Measurements from ENCODE around the gene KCNT2.

The KCNT2 gene

DNA sequence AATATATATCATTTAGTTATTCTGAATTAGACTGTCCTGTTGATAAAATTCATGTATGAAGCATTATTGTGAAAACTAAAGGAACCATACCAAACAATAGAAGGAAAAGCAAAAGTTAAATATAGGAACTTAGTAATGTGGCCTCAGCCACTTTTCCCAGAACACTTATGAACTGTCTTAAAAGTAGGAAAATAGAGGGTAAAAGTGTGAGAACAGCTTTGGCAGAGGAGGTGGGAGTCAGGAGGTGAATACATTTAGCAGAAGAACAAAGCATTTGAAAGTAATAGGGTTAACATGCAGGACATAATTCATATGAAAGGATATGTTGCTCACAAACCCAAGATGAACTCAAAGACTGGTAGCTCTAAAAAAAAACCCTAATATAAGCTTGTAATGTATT, 121.9 kb downstream of the KCNT2 start:
- H3K9me3 ChIP-seq (ENCODE audit: control insufficient read depth, insufficient read depth, low read length): no peaks in the 10 kb centered on the region
- H3K27ac ChIP-seq (ENCODE audit: low read depth, low read length): no peak overlapping the region
- peaks cover 12% of the 10 kb centered on the region for H3K36me3 ChIP-seq (ENCODE audit: control insufficient read depth, insufficient read depth, low read length)
- no peaks in the 10 kb centered on the region for H3K27me3 ChIP-seq (ENCODE audit: control insufficient read depth, insufficient read depth, low read length)
- no peak overlapping the region for H3K4me3 ChIP-seq (ENCODE audit: low read depth, low read length)
- no peaks in the 10 kb centered on the region for H3K4me1 ChIP-seq (ENCODE audit: control insufficient read depth, insufficient read depth, low read length)
- no peak overlapping the region for H3K9ac ChIP-seq (ENCODE audit: low read depth, low read length)

DNA sequence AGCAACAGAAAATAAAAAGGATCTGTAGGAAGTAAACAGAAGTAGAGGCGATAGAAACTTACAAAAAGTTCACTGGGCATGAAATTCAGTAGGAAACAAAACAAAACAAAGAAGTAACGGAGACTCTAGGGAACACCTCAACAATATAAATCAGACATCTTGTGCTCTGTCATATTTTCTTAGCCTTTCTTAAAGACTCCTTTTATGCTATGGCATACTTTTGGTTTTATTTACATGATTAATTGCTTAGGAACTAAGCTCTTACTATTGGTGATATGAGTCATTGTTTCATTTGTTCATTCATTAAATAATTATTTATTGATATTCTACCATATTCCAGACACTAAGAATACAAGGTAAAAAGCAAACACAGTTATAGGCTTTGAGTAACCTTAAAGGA, 126.6 kb downstream of the KCNT2 start:
- Histone ChIP-seq H3K4me3 (ENCODE audit: low read depth, low read length) (no peak overlapping the region), H3K27me3 (ENCODE audit: control insufficient read depth, insufficient read depth, low read length) (no peaks in the 10 kb centered on the region), H3K36me3 (ENCODE audit: control insufficient read depth, insufficient read depth, low read length) (peaks cover 9% of the 10 kb centered on the region), H3K4me1 (ENCODE audit: control insufficient read depth, insufficient read depth, low read length) (no peaks in the 10 kb centered on the region), H3K27ac (ENCODE audit: low read depth, low read length) (no peak overlapping the region), H3K9me3 (ENCODE audit: control insufficient read depth, insufficient read depth, low read length) (no peaks in the 10 kb centered on the region), H3K9ac (ENCODE audit: low read depth, low read length) (no peak overlapping the region)

DNA sequence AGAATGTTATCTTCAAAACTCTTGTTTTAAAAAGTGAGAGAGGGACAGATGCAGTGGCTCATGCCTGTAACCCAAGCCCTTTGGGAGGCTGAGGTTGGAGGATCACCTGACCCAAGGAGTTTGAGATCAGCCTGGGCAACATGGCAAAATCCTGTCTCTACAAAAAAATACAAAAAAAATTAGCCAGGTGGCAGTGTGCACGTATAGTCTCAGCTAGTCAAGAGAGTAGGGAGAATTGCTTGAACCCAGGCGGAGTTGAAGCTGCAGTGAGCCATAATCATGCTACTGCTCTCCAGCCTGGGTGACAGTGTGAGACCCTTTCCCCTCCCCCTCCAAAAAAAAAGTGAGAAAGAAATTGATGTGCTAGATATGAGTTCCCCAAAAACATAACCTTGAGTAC, 131.0 kb downstream of the KCNT2 start:
- H3K9ac ChIP-seq (ENCODE audit: low read depth, low read length): no peak overlapping the region
- no peaks in the 10 kb centered on the region for H3K9me3 ChIP-seq (ENCODE audit: control insufficient read depth, insufficient read depth, low read length)
- no peak overlapping the region for H3K27ac ChIP-seq (ENCODE audit: low read depth, low read length)
- H3K36me3 ChIP-seq (ENCODE audit: control insufficient read depth, insufficient read depth, low read length): peaks cover 9% of the 10 kb centered on the region
- no peaks in the 10 kb centered on the region for H3K27me3 ChIP-seq (ENCODE audit: control insufficient read depth, insufficient read depth, low read length)
- no peak overlapping the region for H3K4me3 ChIP-seq (ENCODE audit: low read depth, low read length)
- no peaks in the 10 kb centered on the region for H3K4me1 ChIP-seq (ENCODE audit: control insufficient read depth, insufficient read depth, low read length)

DNA sequence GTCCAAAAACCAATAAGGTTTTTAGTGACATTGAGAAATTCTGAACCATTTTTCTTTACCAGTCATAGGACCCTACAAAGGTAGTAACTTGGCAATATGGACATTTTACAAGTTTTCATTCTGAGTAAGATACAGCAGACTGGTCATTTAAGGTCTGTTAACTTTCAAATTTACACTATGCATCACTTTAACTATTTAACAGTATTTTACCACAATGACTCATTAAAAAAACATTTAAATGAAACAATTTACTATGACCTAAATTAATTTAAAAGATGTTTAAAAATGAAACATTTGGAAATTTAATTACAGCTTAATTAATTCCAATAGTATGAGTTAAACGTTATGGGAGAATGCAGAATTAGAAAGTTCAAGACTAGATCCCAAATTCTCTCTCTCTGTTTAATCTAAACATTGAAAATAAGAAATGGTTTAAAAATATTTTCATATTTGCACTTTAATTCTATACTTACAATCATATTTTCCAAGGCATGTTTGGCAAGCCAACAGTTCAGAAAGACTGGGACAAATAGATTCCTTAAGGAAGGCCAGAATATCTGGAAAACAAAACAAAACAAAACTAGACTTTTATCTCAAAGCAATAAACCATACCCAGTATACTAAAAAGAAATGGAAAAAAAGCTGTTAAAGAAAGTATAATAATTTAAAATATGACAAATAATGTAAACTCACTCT, 140.9 kb downstream of the KCNT2 start:
- Histone ChIP-seq H3K27ac (ENCODE audit: low read depth, low read length) (no peak overlapping the region), H3K9me3 (ENCODE audit: control insufficient read depth, insufficient read depth, low read length) (no peaks in the 10 kb centered on the region), H3K4me3 (ENCODE audit: low read depth, low read length) (no peak overlapping the region), H3K27me3 (ENCODE audit: control insufficient read depth, insufficient read depth, low read length) (no peaks in the 10 kb centered on the region), H3K4me1 (ENCODE audit: control insufficient read depth, insufficient read depth, low read length) (no peaks in the 10 kb centered on the region), H3K36me3 (ENCODE audit: control insufficient read depth, insufficient read depth, low read length) (peaks cover 47% of the 10 kb centered on the region), H3K9ac (ENCODE audit: low read depth, low read length) (no peak overlapping the region)

DNA sequence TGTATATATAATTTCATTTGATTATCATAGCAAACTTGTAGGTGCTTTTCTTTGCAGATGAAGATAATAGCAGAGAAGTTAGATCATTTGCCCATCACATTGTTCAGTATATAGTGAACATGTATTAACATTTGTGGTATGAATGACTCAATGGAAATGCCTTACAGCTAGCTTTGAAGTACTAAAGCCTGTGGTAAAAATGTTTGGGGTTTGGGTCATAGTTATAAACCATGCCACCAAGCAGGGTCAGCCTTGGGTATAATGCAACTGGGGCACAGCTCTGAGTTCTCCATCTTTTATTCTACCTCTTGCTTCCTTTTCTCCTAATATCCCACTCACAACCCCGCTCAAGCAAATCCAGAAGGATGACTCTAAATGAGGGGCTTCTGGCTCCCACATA, 141.6 kb downstream of the KCNT2 start:
- Histone ChIP-seq H3K4me1 (ENCODE audit: control insufficient read depth, insufficient read depth, low read length) (no peaks in the 10 kb centered on the region), H3K4me3 (ENCODE audit: low read depth, low read length) (no peak overlapping the region), H3K9me3 (ENCODE audit: control insufficient read depth, insufficient read depth, low read length) (no peaks in the 10 kb centered on the region), H3K27ac (ENCODE audit: low read depth, low read length) (no peak overlapping the region), H3K36me3 (ENCODE audit: control insufficient read depth, insufficient read depth, low read length) (peaks cover 47% of the 10 kb centered on the region), H3K27me3 (ENCODE audit: control insufficient read depth, insufficient read depth, low read length) (no peaks in the 10 kb centered on the region), H3K9ac (ENCODE audit: low read depth, low read length) (no peak overlapping the region)

DNA sequence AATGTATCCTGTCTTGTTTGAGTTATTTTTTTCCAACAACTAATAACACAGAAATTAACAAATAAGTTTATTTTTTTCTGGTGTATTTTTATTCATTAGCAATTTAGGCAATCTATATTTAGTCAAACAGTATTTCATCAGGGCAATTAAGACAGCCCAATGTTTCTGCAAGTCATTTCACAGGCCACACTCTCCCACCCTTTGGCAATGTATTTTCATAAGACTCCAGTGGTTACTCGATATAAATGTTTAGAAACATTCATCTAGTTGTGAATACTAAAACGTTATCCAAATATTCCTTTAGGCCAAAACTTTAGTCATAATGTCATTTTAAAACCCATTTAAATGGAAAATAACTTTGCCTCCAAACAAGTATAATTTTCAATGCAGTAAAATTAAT, 142.1 kb downstream of the KCNT2 start:
- Histone ChIP-seq H3K27ac (ENCODE audit: low read depth, low read length) (no peak overlapping the region), H3K9me3 (ENCODE audit: control insufficient read depth, insufficient read depth, low read length) (no peaks in the 10 kb centered on the region), H3K9ac (ENCODE audit: low read depth, low read length) (no peak overlapping the region), H3K27me3 (ENCODE audit: control insufficient read depth, insufficient read depth, low read length) (no peaks in the 10 kb centered on the region), H3K4me1 (ENCODE audit: control insufficient read depth, insufficient read depth, low read length) (no peaks in the 10 kb centered on the region), H3K4me3 (ENCODE audit: low read depth, low read length) (no peak overlapping the region), H3K36me3 (ENCODE audit: control insufficient read depth, insufficient read depth, low read length) (peaks cover 47% of the 10 kb centered on the region)

DNA sequence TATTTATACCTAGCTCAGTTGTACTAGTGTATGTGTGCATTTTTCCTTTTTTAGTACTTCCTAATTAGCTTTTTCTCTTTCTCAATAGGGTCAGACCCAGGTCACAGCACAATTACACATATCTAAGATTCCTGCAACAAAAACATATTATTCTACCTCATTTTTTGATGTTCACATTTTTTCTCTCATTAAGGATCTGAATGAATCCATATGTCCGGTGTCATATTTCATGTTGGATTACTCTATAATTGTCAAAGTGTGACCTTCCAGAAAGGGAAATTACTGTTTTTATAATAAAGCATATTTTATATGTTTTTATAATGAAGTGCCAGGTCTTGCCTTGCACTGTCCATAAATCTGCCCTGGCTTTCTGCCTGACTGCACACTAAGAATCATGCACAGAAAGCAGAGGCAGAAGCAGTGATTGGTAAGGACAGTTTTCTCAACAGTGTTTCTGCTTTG, 143.7 kb downstream of the KCNT2 start:
- Histone ChIP-seq H3K27ac (ENCODE audit: low read depth, low read length) (no peak overlapping the region), H3K9me3 (ENCODE audit: control insufficient read depth, insufficient read depth, low read length) (no peaks in the 10 kb centered on the region), H3K27me3 (ENCODE audit: control insufficient read depth, insufficient read depth, low read length) (no peaks in the 10 kb centered on the region), H3K4me1 (ENCODE audit: control insufficient read depth, insufficient read depth, low read length) (peaks cover 3% of the 10 kb centered on the region; the same call in 1 of the 2 replicates), H3K36me3 (ENCODE audit: control insufficient read depth, insufficient read depth, low read length) (peaks cover 47% of the 10 kb centered on the region), H3K4me3 (ENCODE audit: low read depth, low read length) (no peak overlapping the region), H3K9ac (ENCODE audit: low read depth, low read length) (no peak overlapping the region)

DNA sequence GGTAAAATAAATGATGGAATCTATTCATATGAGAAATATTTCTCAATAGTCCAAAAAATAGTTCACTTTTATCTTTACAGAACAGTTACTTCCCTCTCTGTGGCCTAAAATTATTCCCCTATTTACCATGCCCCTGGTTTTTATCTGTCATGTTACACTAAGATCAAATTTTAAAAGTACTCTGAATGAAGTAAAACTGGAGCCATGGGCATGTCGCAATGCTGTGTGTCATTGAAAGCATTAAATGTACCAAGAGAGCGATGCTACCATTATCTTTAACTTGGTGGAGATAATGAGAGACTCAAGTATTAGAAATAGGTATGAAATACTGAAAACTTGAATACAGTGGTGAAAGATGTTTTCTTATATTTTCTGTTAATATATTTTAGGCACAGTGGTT, 146.2 kb downstream of the KCNT2 start:
- no peak overlapping the region for H3K27ac ChIP-seq (ENCODE audit: low read depth, low read length)
- no peaks in the 10 kb centered on the region for H3K9me3 ChIP-seq (ENCODE audit: control insufficient read depth, insufficient read depth, low read length)
- H3K4me1 ChIP-seq (ENCODE audit: control insufficient read depth, insufficient read depth, low read length): peaks cover 5% of the 10 kb centered on the region; the same call in 1 of the 2 replicates
- no peaks in the 10 kb centered on the region for H3K27me3 ChIP-seq (ENCODE audit: control insufficient read depth, insufficient read depth, low read length)
- no peak overlapping the region for H3K9ac ChIP-seq (ENCODE audit: low read depth, low read length)
- H3K36me3 ChIP-seq (ENCODE audit: control insufficient read depth, insufficient read depth, low read length): peaks cover 35% of the 10 kb centered on the region
- no peak overlapping the region for H3K4me3 ChIP-seq (ENCODE audit: low read depth, low read length)

DNA sequence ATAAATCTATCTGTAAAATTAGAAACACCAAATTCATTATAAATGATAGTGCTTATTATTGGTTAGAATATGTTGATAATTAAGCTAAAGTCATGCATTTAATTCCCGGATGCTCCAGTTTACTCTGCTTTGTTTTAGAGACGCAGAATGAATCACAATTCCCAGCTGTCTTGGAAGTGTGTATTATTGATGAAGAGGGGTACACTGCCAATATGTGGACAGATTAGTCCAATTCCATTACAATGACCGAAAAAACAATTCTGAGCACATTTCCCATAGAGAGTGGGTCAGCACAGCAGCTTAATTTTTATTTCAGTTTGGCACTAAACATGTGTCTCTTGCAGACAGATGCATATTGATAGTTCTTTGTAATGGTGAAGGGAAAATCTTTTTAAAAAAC, 146.7 kb downstream of the KCNT2 start:
- Histone ChIP-seq H3K27me3 (ENCODE audit: control insufficient read depth, insufficient read depth, low read length) (no peaks in the 10 kb centered on the region), H3K27ac (ENCODE audit: low read depth, low read length) (no peak overlapping the region), H3K4me3 (ENCODE audit: low read depth, low read length) (no peak overlapping the region), H3K9ac (ENCODE audit: low read depth, low read length) (no peak overlapping the region), H3K36me3 (ENCODE audit: control insufficient read depth, insufficient read depth, low read length) (peaks cover 30% of the 10 kb centered on the region), H3K4me1 (ENCODE audit: control insufficient read depth, insufficient read depth, low read length) (peaks cover 5% of the 10 kb centered on the region; the same call in 1 of the 2 replicates), H3K9me3 (ENCODE audit: control insufficient read depth, insufficient read depth, low read length) (no peaks in the 10 kb centered on the region)

DNA sequence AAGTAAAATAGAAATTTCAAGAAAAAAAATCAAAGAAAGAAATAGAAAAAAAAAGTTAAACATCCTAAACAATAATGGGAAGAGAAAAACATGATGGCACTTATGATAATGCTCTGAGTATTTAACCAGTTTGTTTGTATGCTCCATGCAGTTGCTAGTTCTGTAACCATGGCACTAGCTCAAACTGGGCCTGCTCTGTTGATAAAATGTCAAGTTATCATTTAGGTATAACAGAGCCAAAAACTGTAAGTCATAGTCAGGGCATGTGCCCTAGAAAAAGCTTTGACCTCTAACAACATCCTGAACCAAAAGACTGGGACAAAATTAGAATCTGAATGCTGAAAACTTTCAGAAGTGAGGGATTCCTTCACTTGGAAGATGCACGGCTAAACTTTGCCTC, 148.9 kb downstream of the KCNT2 start:
- H3K27me3 ChIP-seq (ENCODE audit: control insufficient read depth, insufficient read depth, low read length): no peaks in the 10 kb centered on the region

DNA sequence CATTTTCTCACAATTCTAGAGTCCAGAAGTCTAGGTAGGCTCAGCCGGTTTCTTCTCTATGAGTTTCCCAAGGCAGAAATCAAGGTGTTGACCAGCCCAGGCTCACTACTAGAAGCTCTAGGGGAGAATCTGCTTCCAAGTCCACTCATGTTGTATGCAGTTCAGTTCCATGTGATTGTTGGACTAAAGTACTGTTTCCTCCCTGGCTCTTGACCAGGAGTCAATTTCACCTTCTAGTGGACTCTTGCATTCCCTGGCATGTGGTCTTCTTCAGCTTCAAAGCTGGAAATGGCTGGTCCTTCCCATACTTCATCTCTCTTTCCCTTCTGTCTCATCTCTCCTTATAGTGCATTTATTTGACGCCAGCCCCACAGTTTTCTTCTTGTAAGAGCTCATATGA, 153.4 kb downstream of the KCNT2 start:
- Histone ChIP-seq H3K9ac (ENCODE audit: low read depth, low read length) (no peak overlapping the region), H3K4me1 (ENCODE audit: control insufficient read depth, insufficient read depth, low read length) (peaks cover 30% of the 10 kb centered on the region), H3K36me3 (ENCODE audit: control insufficient read depth, insufficient read depth, low read length) (no peaks in the 10 kb centered on the region), H3K27ac (ENCODE audit: low read depth, low read length) (no peak overlapping the region), H3K9me3 (ENCODE audit: control insufficient read depth, insufficient read depth, low read length) (no peaks in the 10 kb centered on the region), H3K27me3 (ENCODE audit: control insufficient read depth, insufficient read depth, low read length) (no peaks in the 10 kb centered on the region), H3K4me3 (ENCODE audit: low read depth, low read length) (no peak overlapping the region)

More for the DNA sequence above, 148.9 kb downstream of the KCNT2 start:
- no peak overlapping the region for H3K4me3 ChIP-seq (ENCODE audit: low read depth, low read length)
- no peak overlapping the region for H3K9ac ChIP-seq (ENCODE audit: low read depth, low read length)
- H3K4me1 ChIP-seq (ENCODE audit: control insufficient read depth, insufficient read depth, low read length): peaks cover 5% of the 10 kb centered on the region; the same call in 1 of the 2 replicates
- peaks cover 15% of the 10 kb centered on the region for H3K36me3 ChIP-seq (ENCODE audit: control insufficient read depth, insufficient read depth, low read length)
- H3K9me3 ChIP-seq (ENCODE audit: control insufficient read depth, insufficient read depth, low read length): no peaks in the 10 kb centered on the region
- H3K27ac ChIP-seq (ENCODE audit: low read depth, low read length): no peak overlapping the region
